ENCODE results near the gene ASH1L. TPM values are rescaled to one million over a fixed set of nuclear protein-coding genes. Genes with fewer than 3 reads are reported as not detected.

ASH1L gene, protein sequence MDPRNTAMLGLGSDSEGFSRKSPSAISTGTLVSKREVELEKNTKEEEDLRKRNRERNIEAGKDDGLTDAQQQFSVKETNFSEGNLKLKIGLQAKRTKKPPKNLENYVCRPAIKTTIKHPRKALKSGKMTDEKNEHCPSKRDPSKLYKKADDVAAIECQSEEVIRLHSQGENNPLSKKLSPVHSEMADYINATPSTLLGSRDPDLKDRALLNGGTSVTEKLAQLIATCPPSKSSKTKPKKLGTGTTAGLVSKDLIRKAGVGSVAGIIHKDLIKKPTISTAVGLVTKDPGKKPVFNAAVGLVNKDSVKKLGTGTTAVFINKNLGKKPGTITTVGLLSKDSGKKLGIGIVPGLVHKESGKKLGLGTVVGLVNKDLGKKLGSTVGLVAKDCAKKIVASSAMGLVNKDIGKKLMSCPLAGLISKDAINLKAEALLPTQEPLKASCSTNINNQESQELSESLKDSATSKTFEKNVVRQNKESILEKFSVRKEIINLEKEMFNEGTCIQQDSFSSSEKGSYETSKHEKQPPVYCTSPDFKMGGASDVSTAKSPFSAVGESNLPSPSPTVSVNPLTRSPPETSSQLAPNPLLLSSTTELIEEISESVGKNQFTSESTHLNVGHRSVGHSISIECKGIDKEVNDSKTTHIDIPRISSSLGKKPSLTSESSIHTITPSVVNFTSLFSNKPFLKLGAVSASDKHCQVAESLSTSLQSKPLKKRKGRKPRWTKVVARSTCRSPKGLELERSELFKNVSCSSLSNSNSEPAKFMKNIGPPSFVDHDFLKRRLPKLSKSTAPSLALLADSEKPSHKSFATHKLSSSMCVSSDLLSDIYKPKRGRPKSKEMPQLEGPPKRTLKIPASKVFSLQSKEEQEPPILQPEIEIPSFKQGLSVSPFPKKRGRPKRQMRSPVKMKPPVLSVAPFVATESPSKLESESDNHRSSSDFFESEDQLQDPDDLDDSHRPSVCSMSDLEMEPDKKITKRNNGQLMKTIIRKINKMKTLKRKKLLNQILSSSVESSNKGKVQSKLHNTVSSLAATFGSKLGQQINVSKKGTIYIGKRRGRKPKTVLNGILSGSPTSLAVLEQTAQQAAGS (N-terminal part only)
- total RNA-seq (2022; extraction: Qiagen RNA extraction; ENCODE audit: low read depth), result 10.0 to 16.0 TPM (median 11.9 TPM) in 5 replicates

GRCh38 chr1:155562581-155563376, at the start of gene ASH1L:
ASH1L (minus strand) TSS chr1:155562803; CDS start chr1:155521519, 41,284 bp downstream.

GRCh38 chr1:155609515-155610256, 47.1 kb upstream of the ASH1L start, which contains the start of gene MSTO1:
MSTO1 (plus strand) TSS chr1:155610218; CDS start chr1:155610249, 31 bp downstream.

GRCh38 chr1:155320661-155321617, 241.7 kb downstream of the ASH1L start, which contains the start of gene RUSC1:
RUSC1 (plus strand) TSS chr1:155320894; CDS start chr1:155321774, 880 bp downstream.

DNA sequence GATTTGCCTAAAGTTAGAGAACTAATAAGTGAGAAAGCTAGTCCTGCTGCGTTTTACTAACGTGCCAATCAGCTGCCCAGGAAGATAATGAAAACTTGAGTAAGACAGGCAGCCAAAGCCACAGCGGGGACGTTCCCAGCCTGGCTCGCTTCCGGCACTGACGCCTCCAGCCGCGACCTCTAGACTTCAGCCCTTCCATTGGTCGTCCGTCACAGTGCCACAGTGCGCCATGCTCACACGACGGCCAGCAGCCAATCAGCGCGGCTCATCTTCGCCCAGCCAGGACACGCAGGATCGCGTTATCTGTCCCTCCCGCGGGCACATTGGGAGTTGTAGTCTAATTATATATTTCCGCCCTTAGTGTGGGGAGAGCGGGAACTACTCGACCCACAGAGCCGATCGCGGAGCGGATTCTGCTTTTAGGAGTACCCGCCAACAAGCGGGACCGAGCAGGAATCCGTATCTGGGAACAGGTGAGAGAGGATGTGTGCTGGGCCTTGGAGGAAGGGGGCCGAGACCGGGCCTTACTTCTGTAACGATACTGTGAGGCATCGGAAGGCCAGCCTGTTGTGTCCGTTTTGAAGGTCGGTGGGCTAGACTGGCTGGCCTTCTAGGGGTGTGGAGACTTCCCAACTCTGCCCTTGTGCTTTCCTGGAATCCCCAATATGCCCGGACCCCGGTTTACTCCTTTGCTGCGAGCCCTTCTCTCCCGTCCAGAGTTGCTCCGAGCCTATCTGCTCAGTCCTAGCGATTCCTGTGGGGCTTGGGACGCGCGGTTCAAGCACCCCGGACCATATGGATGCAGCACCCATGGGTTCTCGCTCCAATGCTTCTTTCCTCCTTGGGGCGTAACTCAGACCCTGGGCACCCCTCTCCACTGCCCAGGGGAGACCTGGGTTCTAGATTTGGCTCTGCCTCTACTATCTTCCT, 253.8 kb downstream of the ASH1L start, which contains the start of gene FDPS:
TSS of gene FDPS (plus strand) at position 374 of the 930 bp plus-strand sequence. CDS start 924 bp downstream, outside the sequence.

DNA sequence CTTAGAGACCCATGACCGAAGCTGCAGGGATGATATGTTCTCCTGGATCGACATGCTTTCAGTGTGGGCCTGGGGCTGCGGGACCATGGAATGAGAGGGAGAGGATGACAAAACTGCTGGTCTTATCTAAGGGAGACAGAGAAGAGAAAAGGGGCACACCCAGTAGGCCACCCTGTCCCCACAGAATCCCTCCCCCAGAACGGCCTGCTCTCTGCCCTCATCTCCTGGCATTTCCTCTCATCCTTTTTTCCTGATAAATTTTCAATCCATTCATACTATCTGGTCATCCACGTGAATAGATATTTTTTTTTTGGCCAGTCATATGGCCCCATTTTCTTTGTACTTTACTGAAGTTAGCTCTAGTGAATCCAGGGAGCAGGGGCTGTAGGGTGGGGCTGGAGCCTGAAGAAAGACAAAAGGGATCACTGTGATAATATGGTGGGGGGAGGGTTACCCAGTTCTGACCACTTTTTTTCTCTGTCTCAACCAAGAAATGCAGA, 261.2 kb downstream of the ASH1L start, which contains the start of gene PKLR:
TSS of gene PKLR (minus strand) at position 97 of the 500 bp plus-strand sequence. CDS start at position 54, 43 bp downstream.

Other genes with a start within 250 kb of the ASH1L start
- 42.4 to 55.7 TPM (median 48.0 TPM) in 5 replicates for gene RUSC1, start 241.9 kb downstream of the ASH1L start, total RNA-seq (2022; extraction: Qiagen RNA extraction; ENCODE audit: low read depth)
- gene MSTO1, start 47.4 kb upstream of the ASH1L start, total RNA-seq (2022; extraction: Qiagen RNA extraction; ENCODE audit: low read depth), result 37.9 to 46.3 TPM (median 44.5 TPM) in 5 replicates
- 43.0 to 49.5 TPM (median 45.9 TPM) in 5 replicates for gene YY1AP1, start 126.0 kb upstream of the ASH1L start, total RNA-seq (2022; extraction: Qiagen RNA extraction; ENCODE audit: low read depth)
- gene DAP3, start 126.3 kb upstream of the ASH1L start, total RNA-seq (2022; extraction: Qiagen RNA extraction; ENCODE audit: low read depth), result 116 to 145 TPM (median 121 TPM) in 5 replicates

All from A549 treated with CpdA at 1 μM for 4 hours (cell line).